CD8-positive, alpha-beta memory T cell (primary cell): ENCODE results near the gene UBIAD1. TPM values are rescaled to one million over a fixed set of nuclear protein-coding genes. Genes with fewer than 3 reads are reported as not detected.
"Not testable (repeated sequence)": the region's sequence is repeated elsewhere in the genome, so short reads cannot be mapped to it uniquely, and the experiment has no call there.

Experiments
- CTCF ChIA-PET: fragments of 350-600 bp; sonication (Branson Sonifier 250); formaldehyde crosslinking; loops from one replicate; lab custom pipeline; 2021; ENCODE audit warnings: antibody characterized with exemption; lab: Charles Lee
- POLR2A ChIA-PET: fragments of 350-600 bp; sonication (Branson Sonifier 250); formaldehyde crosslinking; loops from one replicate; lab custom pipeline; 2021; ENCODE audit warnings: antibody characterized with exemption; lab: Charles Lee
- DNase-seq, 5 donors: peaks; one replicate each; pipeline versions ENCODE4 v3.0.0 to v3.0.0-alpha.2; 2020 to 2022; ENCODE audit warnings: mixed read lengths in 1 of 5
- H3K27ac ChIP-seq: one replicate; pipeline ENCODE4 v1.7.0; 2013; ENCODE audit warnings: low read depth, mild to moderate bottlenecking, low read length, moderate library complexity
- H3K27me3 ChIP-seq: 2 replicates; pipeline ENCODE4 v1.7.0; 2013; ENCODE audit warnings: low read length, mild to moderate bottlenecking; ENCODE audit not compliant: insufficient read depth, poor library complexity, severe bottlenecking
- H3K36me3 ChIP-seq: 2 replicates; pipeline ENCODE4 v1.7.0; 2013; ENCODE audit warnings: mild to moderate bottlenecking, low read length, moderate library complexity; ENCODE audit not compliant: insufficient read depth
- H3K4me1 ChIP-seq: 2 replicates; pipeline ENCODE4 v1.7.0; 2013; ENCODE audit warnings: mild to moderate bottlenecking, low read length, moderate library complexity; ENCODE audit not compliant: insufficient read depth
- H3K4me3 ChIP-seq: 2 replicates; pipeline ENCODE4 v1.7.0; 2013; ENCODE audit warnings: mild to moderate bottlenecking, low read length
- H3K9me3 ChIP-seq: 2 replicates; pipeline ENCODE4 v1.7.0; 2013; ENCODE audit warnings: mild to moderate bottlenecking, low read length
- H3K27ac Mint-ChIP-seq, 8 donors: one replicate each; pipeline ENCODE4 v1.8.0; 2020 to 2021; ENCODE audit warnings: mixed read lengths in 8 of 8, mild to moderate bottlenecking in 6 of 8, inconsistent platforms in 3 of 8, moderate library complexity in 3 of 8
- H3K27me3 Mint-ChIP-seq, 2 donors: one replicate each; pipeline ENCODE4 v1.8.0; 2020 to 2021; ENCODE audit warnings: mixed read lengths in 2 of 2, mild to moderate bottlenecking in 1 of 2, moderate library complexity in 1 of 2
- H3K36me3 Mint-ChIP-seq, 3 donors: one replicate each; pipeline ENCODE4 v1.8.0; 2020 to 2021; ENCODE audit warnings: mixed read lengths in 3 of 3, inconsistent platforms in 1 of 3, mild to moderate bottlenecking in 1 of 3
- H3K4me1 Mint-ChIP-seq, 3 donors: one replicate each; pipeline ENCODE4 v1.8.0; 2020 to 2021; ENCODE audit warnings: mixed read lengths in 3 of 3, inconsistent platforms in 1 of 3, mild to moderate bottlenecking in 1 of 3
- H3K4me3 Mint-ChIP-seq, 7 donors: one replicate each; pipeline ENCODE4 v1.8.0; 2020 to 2021; ENCODE audit warnings: mixed read lengths in 7 of 7, mild to moderate bottlenecking in 6 of 7, moderate library complexity in 4 of 7, inconsistent platforms in 2 of 7
- H3K9me3 Mint-ChIP-seq, 5 donors: one replicate each; pipeline ENCODE4 v1.8.0; 2020 to 2022; ENCODE audit warnings: mixed read lengths in 5 of 5, mild to moderate bottlenecking in 3 of 5, moderate library complexity in 2 of 5, inconsistent platforms in 1 of 5
- polyA plus RNA-seq: library from polyadenylated mRNA; unstranded; fragments of 300-500 nt; fragmentation: Illumina TruSeq; gene quantifications from one replicate; pipeline ENCODE4 v1.2.3, GENCODE V29; 2021
- total RNA-seq, 2 experiments: library from RNA; stranded (reverse); gene quantifications; one replicate each; pipeline ENCODE4 v1.2.3, GENCODE V29; 2021

The UBIAD1 gene
- total and polyA plus RNA-seq, 3 experiments from 2014 or later, result 31.4 to 41.8 (median 35.7) TPM

GRCh38 chr1:11305516-11305915, 32.5 kb downstream of the UBIAD1 start:
- H3K27ac Mint-ChIP-seq, CTCF ChIA-PET, H3K9me3 ChIP-seq, H3K27me3 ChIP-seq, H3K36me3 ChIP-seq, H3K4me3 ChIP-seq, H3K4me3 Mint-ChIP-seq, H3K27ac ChIP-seq, H3K27me3 Mint-ChIP-seq, DNase-seq, H3K4me1 ChIP-seq, H3K9me3 Mint-ChIP-seq, H3K4me1 Mint-ChIP-seq, H3K36me3 Mint-ChIP-seq, POLR2A ChIA-PET: not testable (repeated sequence)

GRCh38 chr1:11307852-11308251, 34.9 kb downstream of the UBIAD1 start:
- H3K36me3 Mint-ChIP-seq, result no peaks in the 10 kb centered on the region
- no peaks in the 10 kb centered on the region for H3K9me3 Mint-ChIP-seq
- H3K27me3 ChIP-seq, result no peaks in the 10 kb centered on the region
- no peak overlapping the region for H3K27ac ChIP-seq
- no peak for DNase-seq
- no peaks in the 10 kb centered on the region for H3K36me3 ChIP-seq
- no peaks in the 10 kb centered on the region for H3K9me3 ChIP-seq
- H3K27me3 Mint-ChIP-seq, result peaks cover 4% of the 10 kb centered on the region in 2 donors
- ChIA-PET POLR2A (no interaction called here), CTCF (no interaction called here)
- H3K27ac Mint-ChIP-seq, result no peak overlapping the region
- no peaks in the 10 kb centered on the region for H3K4me1 ChIP-seq
- no peaks in the 10 kb centered on the region for H3K4me1 Mint-ChIP-seq
- H3K4me3 ChIP-seq, result no peak overlapping the region
- H3K4me3 Mint-ChIP-seq, result no peak overlapping the region

GRCh38 chr1:11308699-11309224, 35.8 kb downstream of the UBIAD1 start:
- POLR2A ChIA-PET, result no interaction called here
- no peaks in the 10 kb centered on the region for H3K9me3 ChIP-seq
- no peaks in the 10 kb centered on the region for H3K36me3 ChIP-seq

GRCh38 chr1:11309385-11309784, 36.4 kb downstream of the UBIAD1 start:
- Mint-ChIP-seq H3K9me3 (no peaks in the 10 kb centered on the region), H3K4me1 (no peaks in the 10 kb centered on the region), H3K4me3 (no peak overlapping the region), H3K36me3 (no peaks in the 10 kb centered on the region), H3K27me3 (peaks cover 4 to 6% of the 10 kb centered on the region in 2 donors), H3K27ac (no peak overlapping the region)
- no peak overlapping the region for H3K4me3 ChIP-seq
- H3K27ac ChIP-seq, result no peak overlapping the region
- no peaks in the 10 kb centered on the region for H3K27me3 ChIP-seq
- no peaks in the 10 kb centered on the region for H3K36me3 ChIP-seq
- CTCF ChIA-PET, result no interaction called here
- no peak for DNase-seq
- no peaks in the 10 kb centered on the region for H3K4me1 ChIP-seq
- no peaks in the 10 kb centered on the region for H3K9me3 ChIP-seq
- POLR2A ChIA-PET, result no interaction called here

More at GRCh38 chr1:11308699-11309224, 35.8 kb downstream of the UBIAD1 start:
- H3K4me3 ChIP-seq, result no peak overlapping the region
- no peaks in the 10 kb centered on the region for H3K27me3 ChIP-seq
- DNase-seq, result no peak
- H3K9me3 Mint-ChIP-seq, result no peaks in the 10 kb centered on the region
- H3K4me3 Mint-ChIP-seq, result no peak overlapping the region
- H3K27ac Mint-ChIP-seq, result peak overlapping the region in 1 of 8 donors; percentile 3
- H3K36me3 Mint-ChIP-seq, result no peaks in the 10 kb centered on the region
- H3K4me1 Mint-ChIP-seq, result no peaks in the 10 kb centered on the region
- H3K27me3 Mint-ChIP-seq, result peaks cover 4% of the 10 kb centered on the region in 2 donors
- no peak overlapping the region for H3K27ac ChIP-seq
- CTCF ChIA-PET, result no interaction called here
- no peaks in the 10 kb centered on the region for H3K4me1 ChIP-seq

GRCh38 chr1:11311816-11312755, 39.1 kb downstream of the UBIAD1 start:
- H3K4me1 ChIP-seq, result no peaks in the 10 kb centered on the region
- peak overlapping the region in 1 of 8 donors; percentile 0 for H3K27ac Mint-ChIP-seq
- H3K27me3 Mint-ChIP-seq, result peaks cover 4 to 9% of the 10 kb centered on the region in 2 donors
- no peaks in the 10 kb centered on the region for H3K36me3 ChIP-seq
- no peaks in the 10 kb centered on the region for H3K27me3 ChIP-seq
- H3K4me1 Mint-ChIP-seq, result no peaks in the 10 kb centered on the region
- no peak overlapping the region for H3K27ac ChIP-seq
- no peak for DNase-seq
- no peak overlapping the region for H3K4me3 Mint-ChIP-seq
- H3K36me3 Mint-ChIP-seq, result no peaks in the 10 kb centered on the region
- POLR2A ChIA-PET, result no interaction called here
- no peaks in the 10 kb centered on the region for H3K9me3 Mint-ChIP-seq
- CTCF ChIA-PET, result no interaction called here
- no peaks in the 10 kb centered on the region for H3K9me3 ChIP-seq
- no peak overlapping the region for H3K4me3 ChIP-seq

GRCh38 chr1:11314959-11315358, 42.0 kb downstream of the UBIAD1 start:
- H3K4me1 ChIP-seq, result peaks cover under 1% of the 10 kb centered on the region
- CTCF ChIA-PET, result no interaction called here
- no peak overlapping the region for H3K4me3 Mint-ChIP-seq

GRCh38 chr1:11316701-11317100, 43.7 kb downstream of the UBIAD1 start:
- peaks cover 9 to 15% of the 10 kb centered on the region in 2 donors for H3K27me3 Mint-ChIP-seq
- Histone ChIP-seq H3K4me3 (no peak overlapping the region), H3K27me3 (no peaks in the 10 kb centered on the region), H3K9me3 (no peaks in the 10 kb centered on the region), H3K4me1 (peaks cover 8% of the 10 kb centered on the region), H3K36me3 (no peaks in the 10 kb centered on the region), H3K27ac (no peak overlapping the region)
- no peaks in the 10 kb centered on the region for H3K36me3 Mint-ChIP-seq
- no peak overlapping the region for H3K27ac Mint-ChIP-seq
- H3K9me3 Mint-ChIP-seq, result no peaks in the 10 kb centered on the region
- POLR2A ChIA-PET, result no interaction called here
- no peak for DNase-seq
- CTCF ChIA-PET, result no interaction called here
- H3K4me3 Mint-ChIP-seq, result no peak overlapping the region
- peaks cover 0 to 3% (median 0%) of the 10 kb centered on the region in 3 donors for H3K4me1 Mint-ChIP-seq

More at GRCh38 chr1:11314959-11315358, 42.0 kb downstream of the UBIAD1 start:
- Histone ChIP-seq H3K36me3 (no peaks in the 10 kb centered on the region), H3K27me3 (no peaks in the 10 kb centered on the region), H3K4me3 (no peak overlapping the region), H3K9me3 (no peaks in the 10 kb centered on the region), H3K27ac (no peak overlapping the region)
- no peaks in the 10 kb centered on the region for H3K36me3 Mint-ChIP-seq
- DNase-seq, result no peak
- H3K27me3 Mint-ChIP-seq, result peaks cover 6 to 10% of the 10 kb centered on the region in 2 donors
- H3K9me3 Mint-ChIP-seq, result no peaks in the 10 kb centered on the region
- H3K27ac Mint-ChIP-seq, result no peak overlapping the region
- H3K4me1 Mint-ChIP-seq, result no peaks in the 10 kb centered on the region
- POLR2A ChIA-PET, result no interaction called here

GRCh38 chr1:11318982-11319381, 46.0 kb downstream of the UBIAD1 start:
- no peaks in the 10 kb centered on the region for H3K27me3 ChIP-seq
- Mint-ChIP-seq H3K4me3 (no peak overlapping the region), H3K36me3 (no peaks in the 10 kb centered on the region), H3K9me3 (no peaks in the 10 kb centered on the region), H3K27me3 (peaks cover 7 to 11% of the 10 kb centered on the region in 2 donors), H3K27ac (no peak overlapping the region), H3K4me1 (peaks cover 0 to 3% (median 0%) of the 10 kb centered on the region in 3 donors)
- no peak overlapping the region for H3K27ac ChIP-seq
- CTCF ChIA-PET, result no interaction called here
- H3K4me3 ChIP-seq, result no peak overlapping the region
- POLR2A ChIA-PET, result no interaction called here
- no peaks in the 10 kb centered on the region for H3K9me3 ChIP-seq
- H3K36me3 ChIP-seq, result no peaks in the 10 kb centered on the region
- no peak for DNase-seq
- H3K4me1 ChIP-seq, result peaks cover 8% of the 10 kb centered on the region
